ENCODE data around the gene RANBP17. TPM values are rescaled to one million over a fixed set of nuclear protein-coding genes. Genes with fewer than 3 reads are reported as not detected.
"Not testable (repeated sequence)": the region's sequence is repeated elsewhere in the genome, so short reads cannot be mapped to it uniquely, and the experiment has no call there.

Gene RANBP17
- total RNA-seq, 1 donor from 2014 or later, result 0.96 TPM

GRCh38 chr5:170865622-170866021 lies 3.8 kb downstream of the RANBP17 start:
- H3K4me3 ChIP-seq, result no peak overlapping the region
- no peak for DNase-seq (ENCODE audit: low spot score in 2 of 2)
- no peaks in the 10 kb centered on the region for H3K36me3 ChIP-seq
- TF ChIP-seq CTCF (IDR thresholded peaks at IDR 0.05), result no peak
- H3K27me3 ChIP-seq, result no peaks in the 10 kb centered on the region
- no peak overlapping the region for H3K27ac ChIP-seq
- H3K9me3 ChIP-seq, result peaks cover 0 to 10% of the 10 kb centered on the region in 2 donors
- intact Hi-C loops (cut with DNase I), result no loop called here
- H3K4me1 ChIP-seq, result no peaks in the 10 kb centered on the region

- Histone ChIP-seq H3K4me3 (no peak overlapping the region), H3K4me1 (no peaks in the 10 kb centered on the region), H3K27me3 (no peaks in the 10 kb centered on the region), H3K27ac (no peak overlapping the region), H3K36me3 (no peaks in the 10 kb centered on the region), H3K9me3 (peaks cover 0 to 3% of the 10 kb centered on the region in 2 donors)
- TF ChIP-seq CTCF (IDR thresholded peaks at IDR 0.05), result no peak
- intact Hi-C loops (cut with DNase I), result no loop called here
- no peak for DNase-seq (ENCODE audit: low spot score in 2 of 2)
These were observed 6.0 kb downstream of the RANBP17 start for GRCh38 chr5:170867825-170868224.

- H3K36me3 ChIP-seq; H3K27ac ChIP-seq; H3K4me3 ChIP-seq; intact Hi-C loops (cut with DNase I); H3K9me3 ChIP-seq; H3K4me1 ChIP-seq; H3K27me3 ChIP-seq; DNase-seq (ENCODE audit: low spot score in 2 of 2): not testable (repeated sequence)
These were observed 8.6 kb downstream of the RANBP17 start for GRCh38 chr5:170870390-170870789.

GRCh38 chr5:170874017-170874416 lies 12.2 kb downstream of the RANBP17 start:
- no peaks in the 10 kb centered on the region for H3K27me3 ChIP-seq
- no peak for TF ChIP-seq CTCF (IDR thresholded peaks at IDR 0.05)
- no peak overlapping the region for H3K27ac ChIP-seq
- intact Hi-C loops (cut with DNase I), result no loop called here
- H3K36me3 ChIP-seq, result no peaks in the 10 kb centered on the region
- no peak overlapping the region for H3K4me3 ChIP-seq
- peaks cover 0 to 5% of the 10 kb centered on the region in 2 donors for H3K9me3 ChIP-seq
- DNase-seq (ENCODE audit: low spot score in 2 of 2), result no peak
- H3K4me1 ChIP-seq, result no peaks in the 10 kb centered on the region

- TF ChIP-seq CTCF (IDR thresholded peaks at IDR 0.05), result no peak
- DNase-seq (ENCODE audit: low spot score in 2 of 2), result no peak
- peaks cover 0 to 5% of the 10 kb centered on the region in 2 donors for H3K9me3 ChIP-seq
- H3K4me3 ChIP-seq, result no peak overlapping the region
- no peaks in the 10 kb centered on the region for H3K36me3 ChIP-seq
- H3K27ac ChIP-seq, result no peak overlapping the region
- H3K27me3 ChIP-seq, result no peaks in the 10 kb centered on the region
- no peaks in the 10 kb centered on the region for H3K4me1 ChIP-seq
- intact Hi-C loops (cut with DNase I), result no loop called here
These were observed 14.0 kb downstream of the RANBP17 start for GRCh38 chr5:170875811-170876210.

GRCh38 chr5:170880084-170880483 lies 18.3 kb downstream of the RANBP17 start:
- Histone ChIP-seq H3K27me3 (no peaks in the 10 kb centered on the region), H3K4me3 (no peak overlapping the region), H3K4me1 (no peaks in the 10 kb centered on the region), H3K36me3 (no peaks in the 10 kb centered on the region), H3K9me3 (no peaks in the 10 kb centered on the region), H3K27ac (no peak overlapping the region)
- TF ChIP-seq CTCF (IDR thresholded peaks at IDR 0.05), result no peak
- intact Hi-C loops (cut with DNase I), result no loop called here
- no peak for DNase-seq (ENCODE audit: low spot score in 2 of 2)

Data from ascending aorta (tissue), 2 donors.